ENCODE measurements around the gene SLC12A7.

DNA sequence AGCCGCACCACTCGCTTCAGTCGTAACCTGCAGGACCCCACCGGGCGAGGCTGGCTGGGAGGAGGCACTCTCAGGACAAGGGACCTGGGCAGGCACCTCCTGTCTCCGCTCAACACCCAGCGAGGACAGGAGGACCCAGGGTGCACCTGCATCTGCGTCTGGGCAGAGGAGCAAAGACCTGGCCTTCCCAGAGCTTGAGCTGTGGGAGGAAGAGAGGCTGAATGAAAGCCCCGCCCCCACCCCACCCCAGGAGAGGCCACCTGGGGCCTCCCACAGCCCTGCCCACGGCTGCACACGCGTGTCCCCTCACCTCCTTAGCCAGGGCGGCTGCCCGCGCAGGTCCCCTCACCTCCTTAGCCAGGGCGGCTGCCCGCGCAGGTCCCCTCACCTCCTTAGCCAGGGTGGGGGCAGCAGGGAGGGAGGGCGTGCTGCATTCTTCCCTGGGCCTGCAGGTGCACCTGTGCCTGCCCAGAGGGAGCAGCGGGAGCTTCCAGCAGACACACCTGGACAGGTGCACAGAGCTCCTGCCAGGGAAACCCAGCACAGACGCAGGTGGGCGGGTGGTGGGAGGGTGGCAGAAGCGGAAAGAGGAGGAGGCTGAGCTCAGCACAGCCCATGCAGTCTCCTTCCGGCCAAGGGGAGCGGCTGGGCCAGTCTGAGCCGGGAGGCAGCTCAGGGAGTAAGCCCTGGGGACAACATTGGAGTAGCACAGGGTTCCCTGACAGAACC lies 18.5 kb upstream of the SLC12A7 start:
- TF ChIP-seq, protein P1, sequence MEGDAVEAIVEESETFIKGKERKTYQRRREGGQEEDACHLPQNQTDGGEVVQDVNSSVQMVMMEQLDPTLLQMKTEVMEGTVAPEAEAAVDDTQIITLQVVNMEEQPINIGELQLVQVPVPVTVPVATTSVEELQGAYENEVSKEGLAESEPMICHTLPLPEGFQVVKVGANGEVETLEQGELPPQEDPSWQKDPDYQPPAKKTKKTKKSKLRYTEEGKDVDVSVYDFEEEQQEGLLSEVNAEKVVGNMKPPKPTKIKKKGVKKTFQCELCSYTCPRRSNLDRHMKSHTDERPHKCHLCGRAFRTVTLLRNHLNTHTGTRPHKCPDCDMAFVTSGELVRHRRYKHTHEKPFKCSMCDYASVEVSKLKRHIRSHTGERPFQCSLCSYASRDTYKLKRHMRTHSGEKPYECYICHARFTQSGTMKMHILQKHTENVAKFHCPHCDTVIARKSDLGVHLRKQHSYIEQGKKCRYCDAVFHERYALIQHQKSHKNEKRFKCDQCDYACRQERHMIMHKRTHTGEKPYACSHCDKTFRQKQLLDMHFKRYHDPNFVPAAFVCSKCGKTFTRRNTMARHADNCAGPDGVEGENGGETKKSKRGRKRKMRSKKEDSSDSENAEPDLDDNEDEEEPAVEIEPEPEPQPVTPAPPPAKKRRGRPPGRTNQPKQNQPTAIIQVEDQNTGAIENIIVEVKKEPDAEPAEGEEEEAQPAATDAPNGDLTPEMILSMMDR (IDR thresholded peaks at IDR 0.05): no peak
- TF ChIP-seq POLR2A (IDR thresholded peaks at IDR 0.05): no peak
